Measurements from ENCODE around the gene PUSL1.

PUSL1 gene

DNA sequence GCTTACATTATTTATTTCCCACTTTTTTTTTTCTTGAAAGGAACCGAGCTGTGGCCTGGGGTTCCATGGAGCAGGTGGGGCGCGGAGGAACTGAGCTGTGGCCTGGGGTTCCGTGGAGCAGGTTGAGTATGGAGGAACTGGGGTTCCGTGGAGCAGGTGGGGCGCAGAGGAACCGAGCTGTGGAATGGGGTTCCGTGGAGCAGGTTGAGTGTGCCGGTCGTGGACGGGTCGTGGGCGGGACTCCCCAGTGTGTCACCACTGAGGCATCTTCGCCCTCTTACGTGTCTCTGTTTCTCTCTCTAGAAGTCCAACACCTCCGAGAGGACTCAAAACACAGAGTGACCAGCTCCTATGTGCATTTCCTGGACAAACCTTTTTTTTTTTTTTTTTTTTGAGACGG, 29.4 kb upstream of the PUSL1 start:
- DNase-seq, result no peak

DNA sequence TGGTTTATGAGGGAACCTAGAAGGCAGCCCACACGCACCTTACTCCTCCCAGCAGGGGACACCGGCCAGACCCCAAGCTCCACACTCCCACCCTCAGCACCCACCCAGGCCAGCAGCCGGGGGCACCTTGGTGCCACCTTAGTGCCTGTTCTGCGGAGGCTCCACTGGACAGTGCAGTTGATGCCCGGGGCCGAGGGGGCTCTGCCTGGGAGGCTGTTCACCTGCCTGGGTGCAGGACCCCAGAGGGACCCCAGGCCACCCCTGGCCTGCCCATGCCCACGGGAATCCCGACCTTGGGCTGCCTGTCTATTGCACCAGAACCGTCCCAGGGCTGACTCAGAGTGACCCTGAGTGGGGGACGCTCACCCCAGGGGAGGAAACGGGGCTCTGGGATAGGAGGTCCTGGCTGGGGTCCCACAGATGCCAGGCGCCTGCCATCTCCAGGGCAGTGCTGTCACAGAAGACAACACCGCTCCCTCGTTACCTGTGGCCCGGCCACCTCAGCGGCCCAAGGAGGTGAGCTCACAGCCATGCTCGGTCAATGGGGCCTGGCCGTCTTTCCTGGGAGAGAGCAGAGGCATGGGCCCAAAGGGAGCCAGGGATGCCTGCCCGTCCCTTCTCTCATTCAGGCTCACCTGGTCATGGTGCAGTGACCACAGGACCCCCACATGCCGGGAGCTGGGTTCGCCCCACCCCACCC, 27.5 kb upstream of the PUSL1 start:
- no peak for DNase-seq

DNA sequence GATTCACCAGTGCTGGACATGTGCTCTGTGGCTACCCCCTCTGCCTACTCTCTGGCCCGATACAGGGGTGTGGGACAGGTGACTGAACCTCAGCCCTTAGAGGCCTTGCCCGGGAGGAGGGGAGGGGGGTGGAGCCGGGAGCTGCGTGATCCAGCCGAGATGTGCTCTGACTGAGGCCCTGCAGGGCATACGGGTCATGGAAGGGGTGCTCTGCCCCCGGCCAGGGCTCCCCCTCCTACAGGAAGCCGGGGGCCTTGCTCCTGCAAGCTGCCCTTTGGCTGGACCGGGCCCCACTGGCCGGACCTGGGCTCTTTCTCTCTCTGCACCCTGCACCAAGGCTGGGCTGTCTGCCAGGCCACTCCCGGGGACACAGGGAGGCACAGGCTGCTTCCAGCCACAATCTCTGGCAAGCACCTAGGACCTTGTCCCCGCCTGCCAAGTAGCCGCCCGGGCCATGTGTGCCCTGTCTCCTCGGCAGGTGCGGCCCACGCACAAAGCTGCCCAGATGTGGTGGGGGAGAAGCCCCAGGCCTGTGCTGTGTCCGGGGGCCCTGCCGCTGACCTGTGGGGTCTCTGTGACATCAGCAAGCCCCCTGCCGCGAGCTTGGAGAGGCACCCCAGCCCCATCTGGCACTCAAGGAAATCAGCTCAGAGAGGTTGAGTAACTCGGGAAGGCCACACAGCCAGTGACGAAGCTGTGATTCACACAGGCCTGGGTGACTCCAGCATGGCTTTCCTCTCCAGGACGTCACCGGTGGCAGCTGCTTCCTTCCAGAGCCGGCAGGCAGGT, 26.7 kb upstream of the PUSL1 start:
- peak; percentile 17 to 55 (median 29) for DNase-seq

DNA sequence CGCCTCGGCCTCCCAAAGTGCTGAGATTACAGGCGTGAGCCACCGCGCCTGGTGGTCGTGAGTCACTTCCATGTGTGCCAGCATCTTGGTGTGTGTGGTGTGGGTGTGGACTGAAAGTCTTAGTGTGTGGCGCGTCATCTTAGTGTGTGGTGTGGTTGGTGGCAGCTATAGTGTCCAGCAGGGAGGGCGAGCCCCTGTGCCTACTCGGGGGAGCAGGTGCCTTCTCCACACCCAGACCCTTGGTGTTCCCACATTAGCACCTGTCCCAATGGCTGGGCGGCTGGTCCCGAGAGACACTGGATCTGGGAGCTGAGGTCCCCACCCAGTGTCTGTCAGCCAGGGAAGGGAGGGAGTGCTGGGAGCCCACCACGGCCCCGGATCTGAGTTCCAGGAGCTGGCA, 25.4 kb upstream of the PUSL1 start:
- peak; percentile 20 to 47 (median 32) for DNase-seq

DNA sequence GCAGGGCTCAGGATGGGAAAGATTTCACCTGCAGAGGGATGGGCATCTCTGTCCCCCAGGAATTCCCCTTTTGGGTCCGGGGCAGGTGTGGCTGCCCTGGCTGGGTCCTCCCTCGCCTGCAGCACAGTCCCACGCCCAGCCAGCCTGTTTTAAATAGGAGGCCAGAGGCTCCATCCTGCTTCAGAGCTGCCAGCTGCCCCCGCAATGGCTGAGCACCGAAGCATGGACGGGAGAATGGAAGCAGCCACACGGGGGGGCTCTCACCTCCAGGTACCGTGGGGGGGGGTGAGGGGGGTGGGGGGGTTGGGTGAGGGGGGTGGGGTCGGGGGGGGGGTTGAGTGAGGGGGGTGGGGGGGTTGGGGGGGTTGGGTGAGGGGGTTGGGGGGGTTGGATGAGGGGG, 24.6 kb upstream of the PUSL1 start:
- DNase-seq, result no peak

DNA sequence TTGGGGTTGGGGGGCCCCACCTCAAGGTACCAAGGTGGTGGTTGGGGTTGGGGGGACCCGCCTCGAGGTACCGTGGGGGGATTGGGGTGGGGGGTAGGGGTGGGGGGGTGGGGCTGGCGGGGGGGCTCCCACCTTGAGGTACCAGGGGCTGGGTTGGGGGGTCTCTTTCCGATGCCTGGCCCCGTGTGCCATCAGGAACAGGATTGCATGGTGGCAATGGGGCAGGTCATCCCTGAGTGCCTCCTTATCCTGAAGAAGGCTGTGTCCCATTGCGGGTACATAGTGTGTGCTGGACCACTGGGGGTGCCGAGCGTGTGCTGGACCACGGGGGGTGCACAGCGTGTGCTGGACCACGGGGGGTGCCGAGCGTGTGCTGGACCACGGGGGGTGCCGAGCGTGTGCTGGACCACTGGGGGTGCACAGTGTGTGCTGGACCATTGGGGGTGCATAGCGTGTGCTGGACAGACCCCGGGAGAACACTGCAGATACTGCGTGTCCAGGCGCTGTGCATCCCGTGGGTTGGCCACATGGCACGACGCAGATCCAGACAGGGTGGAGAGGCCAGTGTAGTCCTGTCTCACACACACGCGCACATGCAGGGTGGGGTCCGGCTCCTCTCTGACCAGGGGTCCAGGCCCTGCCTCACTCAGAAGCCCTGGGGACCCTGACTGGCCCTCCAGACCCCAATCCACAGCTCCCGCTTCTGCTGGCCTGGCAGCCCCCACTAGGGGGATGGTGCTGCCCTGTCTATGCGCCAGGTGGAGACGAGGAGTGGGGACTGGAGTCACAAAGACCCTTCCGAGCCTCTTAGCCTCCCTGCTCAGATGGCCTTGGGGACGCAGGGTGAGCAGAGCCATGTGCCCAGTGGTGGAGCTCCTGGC, 23.9 kb upstream of the PUSL1 start:
- DNase-seq, result no peak

DNA sequence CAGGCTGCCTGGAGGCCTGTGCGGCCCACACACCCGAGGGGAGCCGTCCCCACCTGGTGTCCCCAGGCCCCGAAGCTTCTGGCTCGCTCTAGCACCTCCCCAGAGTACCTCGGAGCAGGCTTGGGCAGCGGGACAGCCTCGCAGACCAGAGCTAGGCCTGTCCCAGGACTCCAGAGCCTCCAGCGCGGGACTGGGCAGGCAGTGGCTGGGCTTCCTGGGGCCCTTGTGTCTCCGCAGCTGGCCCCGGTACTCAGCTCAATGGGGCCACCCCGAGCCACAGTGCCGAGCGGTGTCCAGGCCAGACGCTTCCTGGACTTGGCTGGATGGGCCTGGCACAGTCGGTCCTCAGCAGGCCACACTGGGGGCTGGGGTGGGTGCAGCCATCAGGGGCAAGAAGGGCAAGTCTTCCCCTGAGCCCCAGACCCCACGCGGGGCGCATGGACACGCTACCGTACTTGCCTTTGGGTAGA, 23.3 kb upstream of the PUSL1 start:
- no peak for DNase-seq

DNA sequence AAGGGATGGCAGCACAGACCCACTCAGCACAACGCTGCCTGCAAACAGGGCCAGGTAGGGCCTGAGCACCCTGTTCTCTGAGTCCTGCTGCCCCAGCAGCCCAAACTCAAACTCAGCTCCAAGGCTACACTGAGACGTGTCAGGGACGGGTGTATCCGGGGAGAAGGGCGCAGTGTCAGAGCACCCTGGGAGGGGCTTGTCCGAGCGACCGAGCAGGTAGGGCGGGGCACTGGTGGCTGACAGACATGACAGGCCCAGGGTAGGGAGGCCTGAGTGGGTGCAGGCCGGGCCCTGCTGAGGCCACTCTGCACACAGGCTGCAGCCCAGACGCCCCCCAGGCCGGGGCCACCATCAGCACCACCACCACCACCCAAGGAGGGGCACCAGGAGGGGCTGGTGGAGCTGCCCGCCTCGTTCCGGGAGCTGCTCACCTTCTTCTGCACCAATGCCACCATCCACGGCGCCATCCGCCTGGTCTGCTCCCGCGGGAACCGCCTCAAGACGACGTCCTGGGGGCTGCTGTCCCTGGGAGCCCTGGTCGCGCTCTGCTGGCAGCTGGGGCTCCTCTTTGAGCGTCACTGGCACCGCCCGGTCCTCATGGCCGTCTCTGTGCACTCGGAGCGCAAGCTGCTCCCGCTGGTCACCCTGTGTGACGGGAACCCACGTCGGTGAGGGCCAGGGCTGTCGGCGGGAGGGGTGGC, 22.6 kb upstream of the PUSL1 start:
- DNase-seq, result no peak

DNA sequence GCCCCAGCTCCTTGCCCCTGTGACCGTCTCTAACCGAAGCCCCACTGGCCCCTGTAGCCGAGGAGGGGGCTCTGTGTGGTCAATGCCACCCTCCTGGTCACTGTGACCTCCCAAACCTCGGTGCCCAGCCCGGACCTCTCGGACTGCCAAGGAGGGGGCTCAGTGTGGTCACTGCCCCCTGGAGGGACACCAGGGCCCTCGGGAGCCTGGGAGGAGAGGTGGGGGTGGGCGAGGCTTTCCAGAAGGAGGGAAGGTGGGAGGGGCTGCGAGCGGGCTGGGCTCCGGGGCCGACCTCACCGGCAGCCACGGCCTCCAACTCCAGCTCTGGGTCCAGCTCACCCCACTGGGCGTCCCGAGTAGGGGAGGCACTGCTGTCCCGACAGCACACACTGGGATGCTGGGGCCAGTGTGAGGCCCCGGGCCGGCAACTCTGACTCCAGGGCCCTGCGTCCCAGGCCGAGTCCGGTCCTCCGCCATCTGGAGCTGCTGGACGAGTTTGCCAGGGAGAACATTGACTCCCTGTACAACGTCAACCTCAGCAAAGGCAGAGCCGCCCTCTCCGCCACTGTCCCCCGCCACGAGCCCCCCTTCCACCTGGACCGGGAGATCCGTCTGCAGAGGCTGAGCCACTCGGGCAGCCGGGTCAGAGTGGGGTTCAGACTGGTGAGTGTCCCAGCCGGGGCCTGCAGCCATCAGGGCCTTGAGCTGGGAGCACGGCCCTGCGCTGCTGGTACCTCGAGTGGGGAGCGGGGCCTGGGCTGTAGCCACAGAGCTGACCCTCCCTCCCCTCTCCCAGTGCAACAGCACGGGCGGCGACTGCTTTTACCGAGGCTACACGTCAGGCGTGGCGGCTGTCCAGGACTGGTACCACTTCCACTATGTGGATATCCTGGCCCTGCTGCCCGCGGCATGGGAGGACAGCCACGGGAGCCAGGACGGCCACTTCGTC, 21.8 kb upstream of the PUSL1 start:
- no peak for DNase-seq

DNA sequence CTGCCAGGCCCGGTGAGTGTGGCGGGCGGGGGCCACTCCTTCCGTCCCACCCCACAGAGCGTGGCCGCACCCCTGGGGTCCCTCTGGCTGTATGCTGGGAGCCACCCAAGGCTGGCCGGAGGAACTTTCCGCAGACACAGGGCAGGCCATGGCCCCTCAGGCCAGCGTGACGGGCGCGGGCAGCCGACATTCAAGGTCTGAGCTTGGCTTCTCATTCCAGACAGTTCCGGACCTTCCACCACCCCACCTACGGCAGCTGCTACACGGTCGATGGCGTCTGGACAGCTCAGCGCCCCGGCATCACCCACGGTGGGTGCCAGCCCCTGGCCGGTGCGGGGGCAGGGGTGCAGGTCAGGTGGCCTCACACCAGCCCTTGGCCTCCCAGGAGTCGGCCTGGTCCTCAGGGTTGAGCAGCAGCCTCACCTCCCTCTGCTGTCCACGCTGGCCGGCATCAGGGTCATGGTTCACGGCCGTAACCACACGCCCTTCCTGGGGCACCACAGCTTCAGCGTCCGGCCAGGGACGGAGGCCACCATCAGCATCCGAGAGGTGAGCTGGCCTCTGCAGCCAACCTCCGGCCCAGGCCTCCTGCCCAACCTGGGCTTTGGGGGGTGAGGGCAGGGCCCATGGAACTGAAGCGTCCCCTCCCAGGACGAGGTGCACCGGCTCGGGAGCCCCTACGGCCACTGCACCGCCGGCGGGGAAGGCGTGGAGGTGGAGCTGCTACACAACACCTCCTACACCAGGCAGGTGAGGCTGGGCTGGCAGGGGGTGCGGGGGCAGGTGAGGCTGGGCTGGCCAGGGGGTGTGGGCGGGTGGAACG, 20.9 kb upstream of the PUSL1 start:
- DNase-seq, result no peak

DNA sequence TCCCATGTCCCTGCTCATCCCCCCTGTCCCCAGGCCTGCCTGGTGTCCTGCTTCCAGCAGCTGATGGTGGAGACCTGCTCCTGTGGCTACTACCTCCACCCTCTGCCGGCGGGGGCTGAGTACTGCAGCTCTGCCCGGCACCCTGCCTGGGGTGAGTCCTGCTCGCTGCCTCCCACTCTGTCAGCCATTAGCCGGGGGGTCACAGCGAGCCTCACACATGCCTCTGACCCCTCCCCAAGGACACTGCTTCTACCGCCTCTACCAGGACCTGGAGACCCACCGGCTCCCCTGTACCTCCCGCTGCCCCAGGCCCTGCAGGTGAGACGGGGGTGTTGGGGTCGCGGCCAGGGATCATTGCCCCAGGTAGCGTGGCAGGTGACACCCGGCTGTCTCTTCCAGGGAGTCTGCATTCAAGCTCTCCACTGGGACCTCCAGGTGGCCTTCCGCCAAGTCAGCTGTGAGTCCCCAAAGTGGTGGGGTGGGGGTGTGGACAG, 18.1 kb upstream of the PUSL1 start:
- DNase-seq, result peak; percentile 51 to 80 (median 70)

DNA sequence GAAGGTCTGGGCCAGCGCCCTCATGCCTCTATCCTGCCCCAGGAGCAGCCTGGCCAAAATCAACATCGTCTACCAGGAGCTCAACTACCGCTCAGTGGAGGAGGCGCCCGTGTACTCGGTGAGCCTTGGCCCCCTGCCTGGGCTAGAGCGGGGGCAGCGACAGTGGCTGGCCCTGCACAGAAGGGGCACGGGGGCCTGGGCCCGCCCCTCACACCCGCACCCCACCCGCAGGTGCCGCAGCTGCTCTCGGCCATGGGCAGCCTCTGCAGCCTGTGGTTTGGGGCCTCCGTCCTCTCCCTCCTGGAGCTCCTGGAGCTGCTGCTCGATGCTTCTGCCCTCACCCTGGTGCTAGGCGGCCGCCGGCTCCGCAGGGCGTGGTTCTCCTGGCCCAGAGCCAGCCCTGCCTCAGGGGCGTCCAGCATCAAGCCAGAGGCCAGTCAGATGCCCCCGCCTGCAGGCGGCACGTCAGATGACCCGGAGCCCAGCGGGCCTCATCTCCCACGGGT, 17.3 kb upstream of the PUSL1 start:
- DNase-seq, result no peak

DNA sequence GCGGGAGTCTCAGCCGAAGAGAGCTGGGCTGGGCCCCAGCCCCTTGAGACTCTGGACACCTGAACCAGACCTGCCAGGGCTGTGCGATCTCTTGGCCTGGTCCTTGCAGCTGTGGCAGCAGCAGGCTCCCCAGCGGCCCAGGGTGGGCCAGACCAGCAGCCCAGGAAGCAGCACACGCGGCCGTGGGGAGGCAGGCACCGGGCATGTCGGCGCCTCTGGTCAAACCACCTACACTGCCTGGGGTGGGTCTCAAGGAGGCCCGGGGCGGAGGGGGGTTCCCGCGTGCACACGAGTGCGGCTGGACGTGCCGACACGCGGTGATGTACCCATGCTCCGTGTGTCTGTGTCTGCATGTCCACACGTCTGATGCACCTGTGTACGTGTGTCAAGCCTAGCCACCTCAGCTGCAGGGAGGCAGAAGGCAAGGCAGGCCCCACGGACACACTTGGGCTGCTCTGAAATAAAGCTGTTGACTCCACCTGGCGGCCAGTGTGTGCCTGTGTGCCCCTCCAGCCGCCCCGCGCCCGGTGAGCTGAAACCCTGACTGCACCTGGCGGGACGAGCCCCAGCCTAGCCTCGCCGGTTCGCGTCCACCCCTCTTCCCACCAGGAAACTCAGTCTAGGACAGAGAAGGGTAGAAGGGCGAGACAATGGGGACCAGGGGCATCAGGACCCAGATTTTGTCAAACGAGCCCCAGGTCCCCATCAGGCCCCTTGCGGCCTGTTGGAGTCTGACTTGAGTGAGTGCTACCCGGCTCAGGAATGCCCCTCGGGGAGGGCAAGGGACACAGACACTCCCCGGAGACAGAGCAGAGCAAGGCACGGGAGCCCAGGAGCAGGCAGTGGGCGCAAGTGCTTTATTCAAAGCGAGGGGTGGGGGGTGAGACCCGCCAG, 16.6 kb upstream of the PUSL1 start:
- DNase-seq, result peak; percentile 30 to 58 (median 46)

DNA sequence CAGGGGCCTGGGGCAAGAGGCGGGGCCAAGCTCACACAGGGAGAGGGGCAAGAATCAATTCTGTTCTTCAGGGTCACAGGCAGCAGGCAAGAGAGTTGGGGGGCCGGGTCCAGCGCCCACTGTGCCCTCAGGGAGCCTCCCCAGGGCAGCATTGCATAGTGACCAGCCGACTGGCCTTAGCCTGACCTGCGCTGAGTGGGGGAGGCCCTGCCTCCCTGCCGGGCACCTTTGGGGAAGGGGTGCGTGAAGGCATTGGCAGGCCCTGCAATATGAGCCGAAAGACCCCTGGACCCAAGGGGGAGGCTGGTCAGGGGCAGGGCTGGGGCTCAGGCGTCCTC, 16.0 kb upstream of the PUSL1 start:
- no peak for DNase-seq

DNA sequence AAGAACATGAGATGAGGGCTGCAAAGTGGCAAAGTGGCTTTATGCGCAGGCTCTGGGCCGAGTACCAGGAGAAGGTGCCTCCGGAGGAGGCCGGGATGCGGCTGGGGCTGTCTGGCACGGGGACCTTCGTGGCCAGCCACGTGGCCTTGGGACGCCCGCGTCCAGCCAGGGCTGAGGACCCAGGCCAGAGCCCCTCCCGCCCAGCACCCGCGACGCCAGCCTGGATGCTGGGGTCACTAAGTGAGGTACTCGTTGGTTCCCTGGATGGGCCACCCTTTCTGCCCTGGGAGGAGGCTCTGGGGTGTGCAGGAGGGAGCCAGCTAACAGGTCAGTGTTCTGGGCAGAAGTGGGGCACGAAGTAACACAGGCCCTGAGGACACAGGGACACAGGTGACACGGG, 15.5 kb upstream of the PUSL1 start:
- no peak for DNase-seq

DNA sequence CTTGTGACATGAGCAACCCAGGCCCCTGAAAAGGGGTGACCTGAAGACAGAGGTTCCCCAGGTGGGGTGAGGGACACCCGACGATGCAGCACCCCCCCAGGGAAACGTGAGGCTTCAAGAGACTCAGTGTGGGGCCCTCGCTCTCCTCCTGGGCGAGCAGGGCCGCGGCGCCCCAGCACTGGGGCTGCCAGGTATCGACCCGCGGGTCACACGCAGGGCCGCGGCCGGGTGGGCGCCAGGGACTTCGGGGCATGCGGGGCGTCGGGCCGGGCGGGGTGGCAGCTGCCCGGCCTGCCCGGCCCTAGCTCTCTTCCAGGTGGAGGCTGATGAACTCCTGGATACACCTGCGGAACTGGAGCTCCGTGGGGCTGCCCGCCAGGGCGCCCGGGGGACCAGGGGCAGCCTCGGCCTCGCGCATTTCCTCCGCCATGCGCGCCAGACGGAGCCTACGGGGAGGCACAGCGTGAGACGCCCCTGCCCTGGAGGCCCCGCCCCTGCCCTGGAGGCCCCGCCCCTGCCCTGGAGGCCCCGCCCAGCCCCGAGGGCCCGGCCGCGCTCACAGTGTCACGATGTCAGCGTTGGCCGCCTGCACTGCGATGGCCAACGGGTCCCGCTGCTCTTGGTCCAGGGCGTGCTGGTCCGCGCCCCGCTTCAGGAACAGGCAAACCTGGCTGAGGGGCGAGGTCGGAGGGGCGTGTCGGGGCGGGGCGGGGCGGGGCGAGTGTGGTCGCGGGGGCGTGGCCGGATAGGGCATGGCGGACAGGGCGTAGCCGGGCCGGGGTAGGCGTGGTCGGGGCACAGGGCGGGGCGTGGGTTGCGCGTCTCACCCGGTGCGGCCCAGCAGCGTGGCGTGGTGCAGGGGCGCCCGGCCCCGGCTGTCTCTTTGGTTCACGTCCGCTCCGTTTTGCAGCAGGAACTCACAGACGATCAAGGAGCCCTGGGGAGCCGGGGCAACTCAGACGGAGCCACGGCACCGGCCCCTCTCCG, 14.8 kb upstream of the PUSL1 start:
- DNase-seq, result no peak

DNA sequence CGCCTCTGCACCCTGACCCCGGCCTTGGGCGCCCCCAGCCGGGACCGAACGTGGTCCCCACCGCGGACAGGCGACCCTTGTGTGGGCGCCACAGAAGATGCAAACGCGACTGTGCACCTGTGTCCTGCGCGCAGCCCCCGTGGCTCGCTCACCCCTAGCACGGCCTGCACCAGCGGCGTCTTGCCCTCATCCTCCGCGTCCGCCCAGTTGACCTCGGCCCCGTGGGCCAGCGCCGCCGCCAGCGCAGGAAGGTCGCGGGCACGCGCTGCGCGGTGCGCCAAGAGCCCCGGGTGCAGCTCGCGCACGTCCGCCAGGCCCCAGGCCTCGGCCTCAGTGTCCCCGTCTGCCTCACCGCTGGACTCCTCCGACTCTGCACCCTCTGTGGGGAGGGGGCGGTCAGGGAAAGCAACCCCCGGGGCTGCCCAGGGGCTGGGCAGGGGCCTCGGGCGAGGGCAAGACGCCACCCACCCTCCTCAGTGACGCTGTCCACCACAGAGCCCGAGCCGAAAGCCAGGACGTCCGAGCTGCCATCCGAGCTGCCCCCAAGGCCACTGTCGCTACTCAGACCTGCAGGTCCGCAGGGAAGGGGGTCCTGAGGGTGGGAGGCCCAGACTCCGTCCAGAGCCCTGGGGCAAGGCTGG, 14.0 kb upstream of the PUSL1 start:
- DNase-seq, result no peak

Data from suppressor macrophage (primary cell).